ENCODE results near the gene TNFAIP8.

- TF ChIP-seq NFYB (IDR thresholded peaks at IDR 0.05; ENCODE audit: insufficient read depth, low read depth, low read length) (no peak), GABPA (IDR thresholded peaks at IDR 0.05; ENCODE audit: low read depth) (no peak), EED (IDR thresholded peaks at IDR 0.05; ENCODE audit: low read depth) (no peak)
These were observed 33.4 kb upstream of the TNFAIP8 start for GRCh38 chr5:119322312-119322947.

Measured in GM12878 (cell line).